ENCODE measurements around the gene MYO10. TPM values are rescaled to one million over a fixed set of nuclear protein-coding genes. Genes with fewer than 3 reads are reported as not detected.

Gene MYO10
- total RNA-seq, 2 experiments from 2014 or later, result not detected

DNA sequence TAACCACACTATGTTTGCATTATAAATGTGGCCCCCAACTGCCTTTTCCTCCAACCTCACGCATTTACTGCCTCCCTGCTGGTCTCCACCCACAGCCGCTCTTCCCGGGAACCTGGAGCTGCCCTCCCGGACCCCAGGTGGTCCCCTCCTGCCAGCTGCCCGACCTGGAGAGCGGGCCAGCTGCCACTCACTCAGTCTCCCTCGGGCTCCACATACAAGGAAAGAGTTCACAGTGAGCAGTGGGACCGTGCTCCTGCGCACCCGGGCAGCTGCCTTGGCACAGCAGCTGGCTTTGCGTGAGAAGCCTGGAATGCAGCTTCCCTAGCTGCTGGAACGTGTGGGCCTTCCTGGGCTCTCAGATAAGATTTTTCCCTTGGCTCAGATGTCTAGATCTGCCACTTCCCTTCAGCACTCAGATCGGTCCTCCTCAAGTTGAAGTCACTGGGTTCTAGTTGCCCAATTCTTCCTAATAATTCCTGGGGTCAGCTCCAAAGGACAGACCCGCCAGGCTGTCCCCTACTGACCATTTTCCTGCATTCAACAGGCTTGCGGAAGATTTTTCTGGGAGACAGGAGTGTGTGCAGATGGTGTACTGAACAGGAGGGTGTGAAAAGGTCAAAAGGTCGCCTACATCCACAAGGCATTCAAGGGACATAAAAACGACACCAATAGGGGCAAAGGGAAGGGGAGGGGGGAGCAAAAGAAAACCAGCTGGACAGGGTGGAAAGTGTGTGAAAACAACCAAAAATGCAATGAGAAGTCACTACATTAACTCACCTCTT is 69.1 kb downstream of the MYO10 start:
- Histone ChIP-seq H3K9me3 (ENCODE audit: control insufficient read depth in 1 of 2, insufficient read depth in 1 of 2, low read length in 2 of 2) (no peaks in the 10 kb centered on the region), H3K36me3 (ENCODE audit: insufficient read depth, low read length) (no peaks in the 10 kb centered on the region), H3K4me1 (ENCODE audit: insufficient read depth, low read length) (no peaks in the 10 kb centered on the region), H3K27me3 (ENCODE audit: control insufficient read depth in 1 of 2, insufficient read depth in 2 of 2, low read length in 2 of 2) (no peaks in the 10 kb centered on the region), H3K27ac (ENCODE audit: low read depth in 1 of 2, low read length in 2 of 2) (no peak overlapping the region), H3K4me3 (ENCODE audit: low read length) (no peak overlapping the region)
- no peak overlapping the region for H3K27ac Mint-ChIP-seq
- ATAC-seq (ENCODE audit: poor library complexity), result no peak
- ChIA-PET POLR2A (no interaction called here), CTCF (no interaction called here)
- TF ChIP-seq, protein P1, sequence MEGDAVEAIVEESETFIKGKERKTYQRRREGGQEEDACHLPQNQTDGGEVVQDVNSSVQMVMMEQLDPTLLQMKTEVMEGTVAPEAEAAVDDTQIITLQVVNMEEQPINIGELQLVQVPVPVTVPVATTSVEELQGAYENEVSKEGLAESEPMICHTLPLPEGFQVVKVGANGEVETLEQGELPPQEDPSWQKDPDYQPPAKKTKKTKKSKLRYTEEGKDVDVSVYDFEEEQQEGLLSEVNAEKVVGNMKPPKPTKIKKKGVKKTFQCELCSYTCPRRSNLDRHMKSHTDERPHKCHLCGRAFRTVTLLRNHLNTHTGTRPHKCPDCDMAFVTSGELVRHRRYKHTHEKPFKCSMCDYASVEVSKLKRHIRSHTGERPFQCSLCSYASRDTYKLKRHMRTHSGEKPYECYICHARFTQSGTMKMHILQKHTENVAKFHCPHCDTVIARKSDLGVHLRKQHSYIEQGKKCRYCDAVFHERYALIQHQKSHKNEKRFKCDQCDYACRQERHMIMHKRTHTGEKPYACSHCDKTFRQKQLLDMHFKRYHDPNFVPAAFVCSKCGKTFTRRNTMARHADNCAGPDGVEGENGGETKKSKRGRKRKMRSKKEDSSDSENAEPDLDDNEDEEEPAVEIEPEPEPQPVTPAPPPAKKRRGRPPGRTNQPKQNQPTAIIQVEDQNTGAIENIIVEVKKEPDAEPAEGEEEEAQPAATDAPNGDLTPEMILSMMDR (IDR thresholded peaks at IDR 0.05), result no peak
- intact Hi-C loops (cut with DNase I, micrococcal nuclease), result no loop called here
- no peak overlapping the region for H3K4me3 Mint-ChIP-seq
- no peaks in the 10 kb centered on the region for H3K36me3 Mint-ChIP-seq (ENCODE audit: low read depth)
- no peaks in the 10 kb centered on the region for H3K9me3 Mint-ChIP-seq
- H3K4me1 Mint-ChIP-seq (ENCODE audit: low read depth), result no peaks in the 10 kb centered on the region
- H3K27me3 Mint-ChIP-seq, result no peaks in the 10 kb centered on the region
- DNase-seq, result no peak

DNA sequence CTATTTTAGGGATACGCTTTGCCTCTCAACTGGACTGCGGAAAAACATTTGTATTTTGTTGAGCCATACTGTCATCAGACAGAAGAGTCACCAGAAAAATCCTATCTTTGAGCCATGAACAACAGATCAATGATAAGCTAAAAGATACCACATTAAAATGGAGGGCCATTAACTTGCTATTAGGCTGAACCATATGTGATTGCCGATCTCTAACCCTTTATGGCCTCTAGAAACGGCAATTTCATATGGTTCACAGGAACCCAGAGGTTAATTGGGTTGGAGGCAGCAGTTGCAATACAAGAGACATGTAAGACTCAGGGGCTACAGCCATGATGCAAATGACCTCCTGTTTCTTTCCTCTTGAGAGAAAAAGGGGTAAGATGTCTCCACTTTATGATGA is 69.8 kb downstream of the MYO10 start:
- H3K36me3 ChIP-seq (ENCODE audit: insufficient read depth, low read length), result no peaks in the 10 kb centered on the region
- POLR2A ChIA-PET, result no interaction called here
- no peaks in the 10 kb centered on the region for H3K27me3 Mint-ChIP-seq
- H3K4me1 Mint-ChIP-seq (ENCODE audit: low read depth), result no peaks in the 10 kb centered on the region
- no peaks in the 10 kb centered on the region for H3K36me3 Mint-ChIP-seq (ENCODE audit: low read depth)
- CTCF ChIA-PET, result no interaction called here
- no peak overlapping the region for H3K4me3 Mint-ChIP-seq
- no peaks in the 10 kb centered on the region for H3K9me3 ChIP-seq (ENCODE audit: control insufficient read depth in 1 of 2, insufficient read depth in 1 of 2, low read length in 2 of 2)
- no peak overlapping the region for H3K27ac Mint-ChIP-seq
- intact Hi-C loops (cut with DNase I, micrococcal nuclease), result no loop called here
- DNase-seq, result no peak
- TF ChIP-seq, protein P1 (IDR thresholded peaks at IDR 0.05), result no peak
- no peaks in the 10 kb centered on the region for H3K9me3 Mint-ChIP-seq
- no peak overlapping the region for H3K27ac ChIP-seq (ENCODE audit: low read depth in 1 of 2, low read length in 2 of 2)
- H3K4me1 ChIP-seq (ENCODE audit: insufficient read depth, low read length), result no peaks in the 10 kb centered on the region
- no peak for ATAC-seq (ENCODE audit: poor library complexity)
- no peak overlapping the region for H3K4me3 ChIP-seq (ENCODE audit: low read length)
- no peaks in the 10 kb centered on the region for H3K27me3 ChIP-seq (ENCODE audit: control insufficient read depth in 1 of 2, insufficient read depth in 2 of 2, low read length in 2 of 2)

DNA sequence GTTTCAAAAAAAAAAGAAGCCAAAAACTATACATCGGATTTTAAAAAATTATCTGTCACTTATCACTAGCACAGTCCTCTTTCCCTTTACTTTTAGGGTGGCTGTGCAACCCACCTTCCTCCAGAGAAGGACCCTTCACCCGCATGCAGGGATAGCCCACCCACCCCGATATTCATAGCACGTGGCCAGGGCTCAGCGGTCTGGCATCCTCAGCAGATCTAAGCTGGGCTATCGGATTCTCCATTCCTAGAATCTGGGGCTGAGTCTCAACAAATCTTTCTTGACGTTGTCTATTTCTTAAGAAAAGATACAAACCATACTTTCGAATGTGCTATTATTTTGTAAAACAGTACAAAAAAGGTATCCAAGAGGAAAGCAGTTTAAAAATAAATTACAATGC is 70.9 kb downstream of the MYO10 start:
- Histone ChIP-seq H3K4me1 (ENCODE audit: insufficient read depth, low read length) (no peaks in the 10 kb centered on the region), H3K27ac (ENCODE audit: low read depth in 1 of 2, low read length in 2 of 2) (no peak overlapping the region), H3K36me3 (ENCODE audit: insufficient read depth, low read length) (no peaks in the 10 kb centered on the region), H3K27me3 (ENCODE audit: control insufficient read depth in 1 of 2, insufficient read depth in 2 of 2, low read length in 2 of 2) (no peaks in the 10 kb centered on the region), H3K9me3 (ENCODE audit: control insufficient read depth in 1 of 2, insufficient read depth in 1 of 2, low read length in 2 of 2) (no peaks in the 10 kb centered on the region), H3K4me3 (ENCODE audit: low read length) (no peak overlapping the region)
- DNase-seq (no peak), ATAC-seq (ENCODE audit: poor library complexity) (no peak)
- Mint-ChIP-seq H3K36me3 (ENCODE audit: low read depth) (no peaks in the 10 kb centered on the region), H3K4me1 (ENCODE audit: low read depth) (no peaks in the 10 kb centered on the region), H3K4me3 (no peak overlapping the region), H3K9me3 (no peaks in the 10 kb centered on the region), H3K27me3 (no peaks in the 10 kb centered on the region), H3K27ac (no peak overlapping the region)
- intact Hi-C loops (cut with DNase I, micrococcal nuclease), result no loop called here
- CTCF ChIA-PET, result no interaction called here
- TF ChIP-seq, protein P1 (IDR thresholded peaks at IDR 0.05), result no peak
- POLR2A ChIA-PET, result no interaction called here

Measured in CD4-positive, alpha-beta T cell (primary cell).